ENCODE results near the gene CUL1.
A peak's percentile ranks its signal among the peaks of the same experiment; 100 is the strongest.

Gene CUL1

DNA sequence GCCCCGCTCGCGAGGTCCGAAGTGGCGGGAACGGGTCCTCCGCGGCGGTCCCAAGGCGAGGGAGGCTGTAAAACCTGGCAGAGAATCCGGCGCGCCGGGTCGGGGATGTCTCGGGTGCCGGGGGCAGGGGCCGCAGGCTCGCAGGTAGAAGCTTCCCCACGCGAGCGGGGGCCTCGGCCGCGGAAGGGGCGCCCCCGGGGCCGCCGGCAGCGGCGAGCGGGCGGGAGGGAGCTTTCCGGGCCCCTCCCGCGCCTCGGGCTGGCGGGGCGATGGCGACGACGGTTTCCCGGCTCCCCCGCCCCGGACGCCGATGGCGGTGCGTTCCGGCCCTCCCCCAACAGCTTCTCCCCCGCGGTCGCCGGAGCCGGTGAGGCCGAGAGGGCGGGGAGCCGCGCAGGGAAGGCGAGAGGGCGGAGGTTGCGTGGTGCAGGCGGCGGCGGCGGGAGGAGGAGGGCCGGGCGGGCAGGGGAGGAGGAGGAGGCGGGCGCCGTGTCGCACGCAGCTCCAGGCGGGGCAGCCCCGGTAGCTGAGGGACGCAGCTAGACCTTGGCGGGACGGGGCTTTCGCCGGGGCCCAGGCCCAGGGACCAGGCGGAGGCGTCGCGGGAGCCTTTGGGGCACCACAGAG is at the start of gene CUL1:
Gene CUL1 (plus strand): TSS at position 507 of the 627 bp plus-strand sequence. CDS start 31,220 bp downstream, outside the sequence.
- H3K9me3 ChIP-seq (ENCODE audit: control insufficient read depth, insufficient read depth, low read depth, low read length): no peaks in the 10 kb centered on the region
- peak within 1 kb of the TSS; percentile 96 for H3K27ac ChIP-seq (ENCODE audit: low read depth, low read length)
- H3K4me3 ChIP-seq (ENCODE audit: low read depth, low read length): peak within 1 kb of the TSS; percentile 69
- peak within 1 kb of the TSS; percentile 97 for H3K9ac ChIP-seq (ENCODE audit: low read length)
- peaks cover 41% of the 10 kb centered on the region for H3K4me1 ChIP-seq (ENCODE audit: control insufficient read depth, insufficient read depth, low read length)
- no peaks in the 10 kb centered on the region for H3K36me3 ChIP-seq (ENCODE audit: control insufficient read depth, insufficient read depth, low read length)
- no peaks in the 10 kb centered on the region for H3K27me3 ChIP-seq (ENCODE audit: control insufficient read depth, insufficient read depth, low read length)

DNA sequence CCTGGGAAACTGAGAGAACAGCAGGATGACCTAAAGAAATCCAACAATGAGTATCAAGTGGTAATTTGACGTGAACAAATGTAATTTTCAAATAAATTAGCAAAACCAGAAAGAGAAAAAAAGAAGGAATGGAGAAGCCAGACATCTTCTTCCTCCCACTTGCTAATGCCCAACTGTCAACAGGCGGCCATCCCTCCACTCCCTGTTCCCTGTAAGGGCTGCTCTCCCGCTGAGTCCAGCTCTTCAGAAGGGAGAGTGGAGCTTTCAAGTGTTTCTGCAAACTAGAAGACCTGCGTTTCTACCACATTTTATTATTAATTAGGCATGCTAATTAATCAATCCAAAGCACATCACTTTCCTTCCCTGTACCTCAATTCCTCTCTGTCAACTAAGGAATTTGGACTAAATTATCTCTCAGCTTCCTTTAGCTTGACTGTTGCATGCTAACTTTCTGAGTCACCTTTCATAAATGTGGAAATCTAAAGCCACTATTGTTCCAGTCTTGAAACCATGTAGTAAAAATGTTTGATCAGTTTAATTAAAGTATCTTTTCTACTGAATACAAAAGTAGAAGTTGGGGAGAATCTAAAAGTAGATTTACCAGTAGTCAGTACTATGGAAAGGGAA is 48.4 kb upstream of the CUL1 start:
- Histone ChIP-seq H3K27me3 (ENCODE audit: control insufficient read depth, insufficient read depth, low read length) (no peaks in the 10 kb centered on the region), H3K9me3 (ENCODE audit: control insufficient read depth, insufficient read depth, low read depth, low read length) (no peaks in the 10 kb centered on the region), H3K9ac (ENCODE audit: low read length) (no peak overlapping the region), H3K27ac (ENCODE audit: low read depth, low read length) (no peak overlapping the region), H3K36me3 (ENCODE audit: control insufficient read depth, insufficient read depth, low read length) (no peaks in the 10 kb centered on the region), H3K4me1 (ENCODE audit: control insufficient read depth, insufficient read depth, low read length) (no peaks in the 10 kb centered on the region; the same call in 1 of the 2 replicates), H3K4me3 (ENCODE audit: low read depth, low read length) (no peak overlapping the region)

- Histone ChIP-seq H3K36me3 (ENCODE audit: control insufficient read depth, insufficient read depth, low read length) (no peaks in the 10 kb centered on the region), H3K4me3 (ENCODE audit: low read depth, low read length) (no peak overlapping the region), H3K27me3 (ENCODE audit: control insufficient read depth, insufficient read depth, low read length) (no peaks in the 10 kb centered on the region), H3K4me1 (ENCODE audit: control insufficient read depth, insufficient read depth, low read length) (no peaks in the 10 kb centered on the region; the same call in 1 of the 2 replicates), H3K9me3 (ENCODE audit: control insufficient read depth, insufficient read depth, low read depth, low read length) (no peaks in the 10 kb centered on the region), H3K27ac (ENCODE audit: low read depth, low read length) (no peak overlapping the region), H3K9ac (ENCODE audit: low read length) (no peak overlapping the region)
These were observed 45.9 kb upstream of the CUL1 start for GRCh38 chr7:148652773-148653172.

DNA sequence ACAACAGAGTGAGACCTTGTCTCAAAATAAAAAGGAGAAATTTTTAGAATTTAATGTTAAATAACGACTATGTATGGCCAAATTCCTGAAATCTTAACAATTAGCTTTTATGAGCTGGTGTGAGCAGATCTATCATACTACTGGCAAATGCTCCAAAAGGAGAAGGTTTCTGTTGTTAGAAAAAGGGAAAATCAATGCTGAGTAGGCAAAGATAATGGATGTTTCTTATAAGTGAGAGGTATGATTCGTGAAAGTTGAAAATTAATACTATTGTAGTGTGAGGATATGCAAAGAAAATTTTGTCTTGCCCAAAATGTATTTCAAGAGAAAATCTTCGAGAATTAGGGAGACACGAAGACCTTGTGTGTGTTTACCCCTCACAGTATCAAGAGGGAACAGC is 40.8 kb upstream of the CUL1 start:
- Histone ChIP-seq H3K27ac (ENCODE audit: low read depth, low read length) (no peak overlapping the region), H3K4me3 (ENCODE audit: low read depth, low read length) (no peak overlapping the region), H3K27me3 (ENCODE audit: control insufficient read depth, insufficient read depth, low read length) (no peaks in the 10 kb centered on the region), H3K4me1 (ENCODE audit: control insufficient read depth, insufficient read depth, low read length) (no peaks in the 10 kb centered on the region), H3K36me3 (ENCODE audit: control insufficient read depth, insufficient read depth, low read length) (no peaks in the 10 kb centered on the region), H3K9me3 (ENCODE audit: control insufficient read depth, insufficient read depth, low read depth, low read length) (no peaks in the 10 kb centered on the region), H3K9ac (ENCODE audit: low read length) (no peak overlapping the region)

GRCh38 chr7:148661471-148661870 is 37.2 kb upstream of the CUL1 start:
- H3K27me3 ChIP-seq (ENCODE audit: control insufficient read depth, insufficient read depth, low read length): no peaks in the 10 kb centered on the region
- no peaks in the 10 kb centered on the region for H3K4me1 ChIP-seq (ENCODE audit: control insufficient read depth, insufficient read depth, low read length)
- H3K9ac ChIP-seq (ENCODE audit: low read length): no peak overlapping the region
- no peak overlapping the region for H3K27ac ChIP-seq (ENCODE audit: low read depth, low read length)
- H3K9me3 ChIP-seq (ENCODE audit: control insufficient read depth, insufficient read depth, low read depth, low read length): no peaks in the 10 kb centered on the region
- H3K36me3 ChIP-seq (ENCODE audit: control insufficient read depth, insufficient read depth, low read length): no peaks in the 10 kb centered on the region
- H3K4me3 ChIP-seq (ENCODE audit: low read depth, low read length): no peak overlapping the region

DNA sequence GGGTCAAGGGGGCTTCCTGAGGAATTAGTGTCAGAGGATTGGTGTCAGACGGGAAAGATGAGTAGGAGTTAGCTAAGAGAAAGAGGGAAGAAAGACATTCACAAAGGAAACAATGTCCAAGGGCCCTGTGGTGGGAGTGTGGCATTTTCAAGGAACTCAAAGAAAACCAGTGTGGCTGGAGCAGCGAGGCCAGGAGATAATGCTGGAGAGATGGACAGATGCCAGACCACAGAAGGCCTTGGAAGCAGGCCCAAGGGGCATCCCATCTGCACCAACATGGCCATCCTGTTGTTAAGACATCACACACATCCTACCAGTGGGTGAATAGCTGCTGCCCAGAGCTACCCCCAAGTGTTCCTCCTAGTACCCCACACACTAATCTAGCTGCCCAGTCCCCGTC is 36.1 kb upstream of the CUL1 start:
- H3K4me1 ChIP-seq (ENCODE audit: control insufficient read depth, insufficient read depth, low read length): no peaks in the 10 kb centered on the region
- H3K4me3 ChIP-seq (ENCODE audit: low read depth, low read length): no peak overlapping the region
- no peaks in the 10 kb centered on the region for H3K36me3 ChIP-seq (ENCODE audit: control insufficient read depth, insufficient read depth, low read length)
- no peak overlapping the region for H3K9ac ChIP-seq (ENCODE audit: low read length)
- no peaks in the 10 kb centered on the region for H3K9me3 ChIP-seq (ENCODE audit: control insufficient read depth, insufficient read depth, low read depth, low read length)
- H3K27me3 ChIP-seq (ENCODE audit: control insufficient read depth, insufficient read depth, low read length): no peaks in the 10 kb centered on the region
- H3K27ac ChIP-seq (ENCODE audit: low read depth, low read length): no peak overlapping the region

- no peak overlapping the region for H3K27ac ChIP-seq (ENCODE audit: low read depth, low read length)
- H3K9ac ChIP-seq (ENCODE audit: low read length): no peak overlapping the region
- no peaks in the 10 kb centered on the region for H3K4me1 ChIP-seq (ENCODE audit: control insufficient read depth, insufficient read depth, low read length)
These were observed 34.4 kb upstream of the CUL1 start for GRCh38 chr7:148664324-148664723.

GRCh38 chr7:148665221-148665620 is 33.5 kb upstream of the CUL1 start:
- Histone ChIP-seq H3K9ac (ENCODE audit: low read length) (no peak overlapping the region), H3K27me3 (ENCODE audit: control insufficient read depth, insufficient read depth, low read length) (no peaks in the 10 kb centered on the region), H3K9me3 (ENCODE audit: control insufficient read depth, insufficient read depth, low read depth, low read length) (no peaks in the 10 kb centered on the region), H3K27ac (ENCODE audit: low read depth, low read length) (no peak overlapping the region), H3K36me3 (ENCODE audit: control insufficient read depth, insufficient read depth, low read length) (no peaks in the 10 kb centered on the region), H3K4me3 (ENCODE audit: low read depth, low read length) (no peak overlapping the region), H3K4me1 (ENCODE audit: control insufficient read depth, insufficient read depth, low read length) (no peaks in the 10 kb centered on the region)

More at GRCh38 chr7:148664324-148664723, 34.4 kb upstream of the CUL1 start:
- H3K4me3 ChIP-seq (ENCODE audit: low read depth, low read length): no peak overlapping the region
- no peaks in the 10 kb centered on the region for H3K36me3 ChIP-seq (ENCODE audit: control insufficient read depth, insufficient read depth, low read length)
- no peaks in the 10 kb centered on the region for H3K9me3 ChIP-seq (ENCODE audit: control insufficient read depth, insufficient read depth, low read depth, low read length)
- no peaks in the 10 kb centered on the region for H3K27me3 ChIP-seq (ENCODE audit: control insufficient read depth, insufficient read depth, low read length)

DNA sequence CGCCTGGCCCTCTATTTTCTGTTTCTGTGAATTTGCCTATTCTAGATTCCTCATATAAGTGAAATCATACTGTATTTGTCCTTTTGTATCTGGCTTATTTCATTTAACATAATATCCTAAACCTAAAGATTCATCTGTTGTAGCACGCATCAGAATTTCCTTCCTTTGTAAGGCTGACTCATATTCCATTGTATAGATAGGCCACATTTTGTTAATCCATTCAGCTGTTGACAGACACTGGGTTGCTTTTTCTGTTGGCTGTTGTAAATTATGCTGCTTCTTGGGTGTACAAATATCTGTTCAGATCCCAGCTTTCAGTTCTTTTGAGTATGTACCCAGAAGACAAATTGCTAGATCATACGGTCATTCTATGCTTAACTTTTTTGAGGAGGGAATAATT is 28.8 kb upstream of the CUL1 start:
- H3K36me3 ChIP-seq (ENCODE audit: control insufficient read depth, insufficient read depth, low read length): no peaks in the 10 kb centered on the region
- H3K27ac ChIP-seq (ENCODE audit: low read depth, low read length): no peak overlapping the region
- no peak overlapping the region for H3K9ac ChIP-seq (ENCODE audit: low read length)
- no peaks in the 10 kb centered on the region for H3K27me3 ChIP-seq (ENCODE audit: control insufficient read depth, insufficient read depth, low read length)
- H3K4me3 ChIP-seq (ENCODE audit: low read depth, low read length): no peak overlapping the region
- H3K9me3 ChIP-seq (ENCODE audit: control insufficient read depth, insufficient read depth, low read depth, low read length): peaks cover 14% of the 10 kb centered on the region
- H3K4me1 ChIP-seq (ENCODE audit: control insufficient read depth, insufficient read depth, low read length): no peaks in the 10 kb centered on the region; the same call in 1 of the 2 replicates

DNA sequence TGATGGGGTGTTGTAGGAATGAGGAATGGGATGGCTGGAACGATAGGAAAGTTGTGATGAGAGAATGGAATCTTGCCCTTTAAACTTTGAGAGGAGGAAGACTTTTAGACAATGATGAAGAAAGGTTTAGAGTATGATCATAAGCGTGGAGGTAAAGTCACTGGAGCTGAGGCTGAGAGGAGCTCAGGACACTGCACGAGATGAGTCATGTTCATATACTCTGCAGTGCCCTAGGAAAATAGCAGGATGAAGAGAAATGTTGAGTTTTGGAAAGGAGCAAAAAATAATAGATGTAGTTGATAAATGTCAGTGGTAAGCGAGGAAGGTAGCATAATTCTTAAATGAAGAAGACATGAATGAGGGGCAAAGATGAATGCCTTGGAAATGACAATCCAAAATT is 28.3 kb upstream of the CUL1 start:
- H3K9me3 ChIP-seq (ENCODE audit: control insufficient read depth, insufficient read depth, low read depth, low read length): peaks cover 14% of the 10 kb centered on the region
- no peaks in the 10 kb centered on the region for H3K36me3 ChIP-seq (ENCODE audit: control insufficient read depth, insufficient read depth, low read length)
- H3K27me3 ChIP-seq (ENCODE audit: control insufficient read depth, insufficient read depth, low read length): no peaks in the 10 kb centered on the region
- no peaks in the 10 kb centered on the region; the same call in 1 of the 2 replicates for H3K4me1 ChIP-seq (ENCODE audit: control insufficient read depth, insufficient read depth, low read length)
- H3K27ac ChIP-seq (ENCODE audit: low read depth, low read length): no peak overlapping the region
- no peak overlapping the region for H3K9ac ChIP-seq (ENCODE audit: low read length)
- no peak overlapping the region for H3K4me3 ChIP-seq (ENCODE audit: low read depth, low read length)

DNA sequence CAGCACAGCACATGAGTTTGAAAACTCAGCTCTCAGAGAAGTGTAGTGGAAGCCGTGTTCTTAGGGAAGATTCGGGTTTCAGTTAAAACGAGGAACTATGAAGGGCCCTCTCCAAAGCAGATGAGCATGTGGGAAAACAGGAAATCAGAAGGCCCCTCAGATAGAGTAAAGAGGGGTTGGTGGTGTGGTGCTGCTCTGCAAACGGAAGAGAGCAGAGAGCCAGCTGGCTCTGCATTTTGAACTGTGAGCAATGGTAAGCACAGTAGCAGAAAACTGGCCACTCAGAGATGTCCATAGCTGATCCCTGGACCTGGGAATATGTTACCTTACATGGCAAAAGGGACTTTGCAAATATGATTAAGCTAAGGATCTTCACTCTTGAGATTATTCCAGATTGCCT is 27.9 kb upstream of the CUL1 start:
- no peaks in the 10 kb centered on the region for H3K36me3 ChIP-seq (ENCODE audit: control insufficient read depth, insufficient read depth, low read length)
- H3K27me3 ChIP-seq (ENCODE audit: control insufficient read depth, insufficient read depth, low read length): no peaks in the 10 kb centered on the region
- H3K4me3 ChIP-seq (ENCODE audit: low read depth, low read length): no peak overlapping the region
- H3K9me3 ChIP-seq (ENCODE audit: control insufficient read depth, insufficient read depth, low read depth, low read length): peaks cover 14% of the 10 kb centered on the region
- no peak overlapping the region for H3K27ac ChIP-seq (ENCODE audit: low read depth, low read length)
- H3K9ac ChIP-seq (ENCODE audit: low read length): no peak overlapping the region
- no peaks in the 10 kb centered on the region; the same call in 1 of the 2 replicates for H3K4me1 ChIP-seq (ENCODE audit: control insufficient read depth, insufficient read depth, low read length)
